D721Med (cell line): Measurements from ENCODE around the gene CWF19L1.
"Not testable (repeated sequence)": the region's sequence is repeated elsewhere in the genome, so short reads cannot be mapped to it uniquely, and the experiment has no call there.

Source experiments
- DNase-seq: peaks from one replicate; pipeline ENCODE4 v3.0.0; 2011; ENCODE audit warnings: low spot score; ENCODE audit not compliant: insufficient read length
- FAIRE-seq: peaks from 2 replicates; lab custom pipeline; 2011; peaks lifted over from hg19 to GRCh38; lab: Jason Lieb, UNC
- CTCF ChIP-seq: IDR thresholded peaks from 2 replicates; pipeline ENCODE4 v1.5.1; 2012; ENCODE audit warnings: mild to moderate bottlenecking, control low read depth; ENCODE audit not compliant: insufficient read depth; ENCODE audit errors: missing control alignments

CWF19L1 gene

GRCh38 chr10:100267239-100268104 is at the start of gene CWF19L1:
Gene CWF19L1, minus strand, starts transcription at chr10:100267638. Its CDS starts 45 bp downstream, at chr10:100267593.
- FAIRE-seq = no peak
- DNase-seq = peak; percentile 41
- TF ChIP-seq CTCF = no peak

DNA sequence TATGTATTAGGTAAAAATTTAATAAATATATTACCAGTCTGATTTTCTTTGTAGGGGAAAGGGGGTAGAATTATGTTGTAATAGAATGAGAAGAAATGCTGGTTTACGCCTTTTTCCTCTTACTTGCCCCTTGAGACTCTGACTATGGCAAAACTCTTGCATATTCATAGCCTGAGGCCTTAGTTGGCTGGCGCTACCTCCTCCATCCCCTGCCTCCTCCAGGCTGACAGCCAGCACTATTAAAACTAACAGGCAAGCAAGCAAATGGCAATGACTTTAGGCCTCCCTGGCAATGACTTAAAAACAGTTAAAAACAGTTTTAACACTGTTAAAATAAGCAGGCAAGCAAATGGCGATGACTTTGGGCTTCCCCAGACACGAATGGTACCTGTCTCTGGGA is 48.2 kb upstream of the CWF19L1 start:
- FAIRE-seq = no peak
- DNase-seq = no peak
- no peak for TF ChIP-seq CTCF

- TF ChIP-seq CTCF = no peak
- no peak for FAIRE-seq
- no peak for DNase-seq
These were observed 43.9 kb upstream of the CWF19L1 start for GRCh38 chr10:100311298-100311697.

DNA sequence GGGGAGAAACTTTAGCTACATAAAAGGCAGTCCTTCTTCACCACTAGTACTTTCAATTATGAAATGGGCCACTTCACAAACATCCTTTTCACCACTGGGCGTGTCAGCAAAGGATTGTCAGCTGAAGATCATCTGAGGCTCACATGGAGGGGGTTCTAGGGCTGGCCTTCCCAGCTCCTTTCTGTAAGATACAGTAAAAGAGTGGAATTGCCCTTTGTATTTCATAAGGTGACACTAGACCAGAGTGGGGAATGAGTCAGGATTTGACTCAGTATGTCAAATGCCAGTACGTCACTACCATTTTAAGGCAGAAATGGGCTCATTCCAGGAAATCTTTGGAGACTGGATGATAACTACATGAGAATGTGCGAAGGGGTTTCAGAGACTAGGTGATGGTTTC is 40.2 kb upstream of the CWF19L1 start:
- DNase-seq (no peak), FAIRE-seq (no peak)
- TF ChIP-seq CTCF = no peak

- DNase-seq = no peak
- TF ChIP-seq CTCF = no peak
- FAIRE-seq = no peak
These were observed 39.4 kb upstream of the CWF19L1 start for GRCh38 chr10:100306861-100307260.

GRCh38 chr10:100304414-100304813 is 37.0 kb upstream of the CWF19L1 start:
- TF ChIP-seq CTCF = no peak
- DNase-seq (no peak), FAIRE-seq (no peak)

- peak; percentile 68 for TF ChIP-seq CTCF
- DNase-seq = peak; percentile 38
- peak; percentile 84 for FAIRE-seq
These were observed 36.4 kb upstream of the CWF19L1 start for GRCh38 chr10:100303724-100304319.

GRCh38 chr10:100301123-100301522 is 33.7 kb upstream of the CWF19L1 start:
- FAIRE-seq, DNase-seq: not testable (repeated sequence)
